ENCODE data around the gene PLCH2.

DNA sequence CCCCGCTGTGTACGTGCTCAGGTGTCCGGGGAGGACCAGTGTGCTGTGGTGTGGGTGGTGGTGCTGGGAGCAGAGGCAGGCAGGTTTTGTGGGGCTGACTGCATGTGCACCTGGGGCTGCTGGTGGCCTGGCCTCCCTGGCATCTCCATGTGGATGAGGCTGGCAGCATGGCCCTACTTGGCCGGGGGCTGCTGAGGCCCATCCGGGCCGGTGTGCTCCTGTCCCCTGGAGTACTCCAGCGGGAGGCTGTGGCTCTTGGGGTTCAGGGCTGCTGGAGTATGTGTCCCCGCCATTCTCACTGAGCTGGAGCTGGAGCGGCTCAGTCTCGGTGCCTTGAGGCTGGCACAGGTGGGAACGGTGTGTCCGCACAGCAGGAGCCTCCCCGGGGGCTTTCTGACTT, 42.9 kb upstream of the PLCH2 start:
- TF ChIP-seq, protein P1, sequence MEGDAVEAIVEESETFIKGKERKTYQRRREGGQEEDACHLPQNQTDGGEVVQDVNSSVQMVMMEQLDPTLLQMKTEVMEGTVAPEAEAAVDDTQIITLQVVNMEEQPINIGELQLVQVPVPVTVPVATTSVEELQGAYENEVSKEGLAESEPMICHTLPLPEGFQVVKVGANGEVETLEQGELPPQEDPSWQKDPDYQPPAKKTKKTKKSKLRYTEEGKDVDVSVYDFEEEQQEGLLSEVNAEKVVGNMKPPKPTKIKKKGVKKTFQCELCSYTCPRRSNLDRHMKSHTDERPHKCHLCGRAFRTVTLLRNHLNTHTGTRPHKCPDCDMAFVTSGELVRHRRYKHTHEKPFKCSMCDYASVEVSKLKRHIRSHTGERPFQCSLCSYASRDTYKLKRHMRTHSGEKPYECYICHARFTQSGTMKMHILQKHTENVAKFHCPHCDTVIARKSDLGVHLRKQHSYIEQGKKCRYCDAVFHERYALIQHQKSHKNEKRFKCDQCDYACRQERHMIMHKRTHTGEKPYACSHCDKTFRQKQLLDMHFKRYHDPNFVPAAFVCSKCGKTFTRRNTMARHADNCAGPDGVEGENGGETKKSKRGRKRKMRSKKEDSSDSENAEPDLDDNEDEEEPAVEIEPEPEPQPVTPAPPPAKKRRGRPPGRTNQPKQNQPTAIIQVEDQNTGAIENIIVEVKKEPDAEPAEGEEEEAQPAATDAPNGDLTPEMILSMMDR (IDR thresholded peaks at IDR 0.05; ENCODE audit: insufficient read depth, low read length, poor library complexity, severe bottlenecking) = no peak
- no peak for TF ChIP-seq EZH2phosphoT487 (conservative IDR thresholded peaks at IDR 0.05; ENCODE audit: low read length)
